Activated T-helper 2 cell treated with anti-CD3 and anti-CD28 coated beads, Interferon-gamma antibody, Interleukin-2, Interleukin-4, amounts not matched to agents 10 μg/mL and 5 μg/mL and 100 μg/mL, durations not matched to agents 14 hours and 24 hours and 36 hours (primary cell): ENCODE data around the gene S100A13. TPM values are rescaled to one million over a fixed set of nuclear protein-coding genes. Genes with fewer than 3 reads are reported as not detected.
"Not testable (repeated sequence)": the region's sequence is repeated elsewhere in the genome, so short reads cannot be mapped to it uniquely, and the experiment has no call there.

Experiments
- DNase-seq: peaks from one replicate; pipeline ENCODE4 v3.0.0; 2021; ENCODE audit warnings: low spot score
- H3K27ac Mint-ChIP-seq: one replicate; pipeline ENCODE4 v1.8.0; 2021; ENCODE audit warnings: mixed read lengths
- H3K27me3 Mint-ChIP-seq: one replicate; pipeline ENCODE4 v1.8.0; 2021; ENCODE audit warnings: low read depth, mixed read lengths
- H3K36me3 Mint-ChIP-seq: one replicate; pipeline ENCODE4 v1.8.0; 2021; ENCODE audit warnings: low read depth, mixed read lengths
- H3K4me1 Mint-ChIP-seq: one replicate; pipeline ENCODE4 v1.8.0; 2021; ENCODE audit warnings: low read depth, mixed read lengths
- H3K4me3 Mint-ChIP-seq: one replicate; pipeline ENCODE4 v1.8.0; 2021; ENCODE audit warnings: low read depth, mild to moderate bottlenecking, moderate library complexity, mixed read lengths
- H3K9me3 Mint-ChIP-seq: one replicate; pipeline ENCODE4 v1.8.0; 2021; ENCODE audit warnings: mixed read lengths
- intact Hi-C: fragments of 100-400 bp; cut with micrococcal nuclease; formaldehyde crosslinking; loops from one replicate; pipeline ENCODE4 v1.15.1; 2023
- total RNA-seq: library from RNA; stranded (reverse); gene quantifications from 2 replicates; pipeline ENCODE4 v1.2.3, GENCODE V29; 2022

The S100A13 gene
- total RNA-seq, 1 donor from 2014 or later: 3.9 TPM

- Mint-ChIP-seq H3K4me1 (peaks cover 18% of the 10 kb centered on the region), H3K27me3 (no peaks in the 10 kb centered on the region), H3K9me3 (no peaks in the 10 kb centered on the region), H3K27ac (peak overlapping the region; percentile 31), H3K36me3 (peaks cover 81% of the 10 kb centered on the region), H3K4me3 (no peak overlapping the region)
- no peak for DNase-seq
- intact Hi-C loops: no loop called here
Measured at GRCh38 chr1:153643100-153643499, 15.8 kb upstream of the S100A13 start.

- Mint-ChIP-seq H3K27me3 (no peaks in the 10 kb centered on the region), H3K9me3 (no peaks in the 10 kb centered on the region), H3K4me3 (no peak overlapping the region), H3K27ac (no peak overlapping the region), H3K36me3 (peaks cover 81% of the 10 kb centered on the region), H3K4me1 (peaks cover 20% of the 10 kb centered on the region)
- no peak for DNase-seq
- intact Hi-C loops: no loop called here
Measured at GRCh38 chr1:153642161-153642560, 14.9 kb upstream of the S100A13 start.

- intact Hi-C loops: no loop called here
- Mint-ChIP-seq H3K9me3 (no peaks in the 10 kb centered on the region), H3K27ac (no peak overlapping the region), H3K27me3 (no peaks in the 10 kb centered on the region), H3K4me3 (no peak overlapping the region), H3K4me1 (peaks cover 24% of the 10 kb centered on the region), H3K36me3 (peaks cover 83% of the 10 kb centered on the region)
- no peak for DNase-seq
Measured at GRCh38 chr1:153640861-153641260, 13.6 kb upstream of the S100A13 start.

- H3K27ac Mint-ChIP-seq, intact Hi-C loops, H3K9me3 Mint-ChIP-seq, DNase-seq, H3K4me3 Mint-ChIP-seq, H3K27me3 Mint-ChIP-seq: not testable (repeated sequence)
- H3K36me3 Mint-ChIP-seq: peaks cover 81% of the 10 kb centered on the region
- H3K4me1 Mint-ChIP-seq: peaks cover 21% of the 10 kb centered on the region
Measured at GRCh38 chr1:153640213-153640612, 12.9 kb upstream of the S100A13 start.

GRCh38 chr1:153639280-153639679 is 12.0 kb upstream of the S100A13 start:
- H3K27me3 Mint-ChIP-seq: no peaks in the 10 kb centered on the region
- no peak overlapping the region for H3K4me3 Mint-ChIP-seq
- DNase-seq: no peak
- H3K36me3 Mint-ChIP-seq: peaks cover 78% of the 10 kb centered on the region
- H3K4me1 Mint-ChIP-seq: peaks cover 21% of the 10 kb centered on the region
- intact Hi-C loops: no loop called here
- H3K9me3 Mint-ChIP-seq: no peaks in the 10 kb centered on the region
- no peak overlapping the region for H3K27ac Mint-ChIP-seq

DNA sequence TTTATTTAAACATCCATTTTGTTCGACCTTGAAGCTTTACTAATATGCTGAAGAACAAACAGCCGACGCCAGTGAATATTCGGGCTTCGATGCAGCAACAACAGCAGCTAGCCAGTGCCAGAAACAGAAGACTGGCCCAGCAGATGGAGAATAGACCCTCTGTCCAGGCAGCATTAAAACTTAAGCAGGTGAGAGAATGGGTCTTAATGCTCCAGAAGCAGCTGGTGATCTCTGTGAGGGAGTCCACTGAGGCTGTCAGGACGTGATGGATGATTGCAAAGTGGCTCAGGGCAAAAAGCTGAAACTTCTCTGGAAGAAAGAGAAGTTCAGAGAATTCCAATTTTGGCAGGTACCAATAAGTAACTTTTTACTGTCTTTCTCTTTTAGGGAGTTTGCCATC is 11.0 kb upstream of the S100A13 start:
- Mint-ChIP-seq H3K4me1 (peaks cover 21% of the 10 kb centered on the region), H3K9me3 (no peaks in the 10 kb centered on the region), H3K36me3 (peaks cover 73% of the 10 kb centered on the region), H3K27me3 (no peaks in the 10 kb centered on the region), H3K27ac (no peak overlapping the region), H3K4me3 (no peak overlapping the region)
- no peak for DNase-seq
- intact Hi-C loops: no loop called here

DNA sequence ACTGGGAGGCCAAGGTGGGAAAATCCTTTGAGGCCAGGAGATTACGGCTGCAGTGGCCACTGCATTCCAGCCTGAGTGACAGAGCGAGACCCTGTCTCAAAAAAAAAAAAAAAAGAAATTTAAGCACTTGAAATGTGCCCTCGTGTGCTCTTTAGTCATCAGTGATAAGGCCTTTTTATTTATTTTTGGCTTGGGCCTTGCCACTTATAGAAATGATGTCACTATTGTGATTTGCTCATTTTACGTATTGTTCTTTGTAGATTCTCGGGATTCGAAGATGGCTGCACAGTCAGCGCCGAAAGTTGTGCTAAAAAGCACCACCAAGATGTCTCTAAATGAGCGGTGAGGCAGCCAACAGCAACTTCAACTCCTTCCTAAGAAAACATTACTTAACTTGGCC is 9.0 kb upstream of the S100A13 start:
- H3K36me3 Mint-ChIP-seq: peaks cover 62% of the 10 kb centered on the region
- no peak for DNase-seq
- intact Hi-C loops: no loop called here
- no peaks in the 10 kb centered on the region for H3K27me3 Mint-ChIP-seq
- H3K4me3 Mint-ChIP-seq: peak overlapping the region; percentile 66
- no peaks in the 10 kb centered on the region for H3K9me3 Mint-ChIP-seq
- H3K4me1 Mint-ChIP-seq: peaks cover 26% of the 10 kb centered on the region
- H3K27ac Mint-ChIP-seq: no peak overlapping the region

DNA sequence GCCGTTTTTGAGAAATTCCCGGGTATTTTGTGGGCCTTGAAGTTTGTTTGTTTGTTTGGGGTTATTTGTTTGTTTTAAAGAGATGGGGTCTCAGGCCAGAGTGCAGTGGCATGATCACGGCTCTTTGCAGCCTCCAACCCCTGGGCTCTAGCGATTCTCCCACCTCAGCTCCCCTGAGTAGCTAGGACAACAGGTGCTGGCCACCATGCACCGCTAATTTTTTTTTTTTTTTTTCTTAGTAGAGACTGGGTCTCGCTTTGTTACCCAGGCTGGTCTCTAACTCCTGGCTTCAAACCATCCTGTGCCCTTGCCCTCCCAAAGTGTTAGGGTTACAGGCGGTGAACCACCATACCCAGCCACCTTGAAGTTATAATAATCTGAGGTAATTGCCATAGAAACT is 8.6 kb upstream of the S100A13 start:
- Mint-ChIP-seq H3K4me1 (peaks cover 25% of the 10 kb centered on the region), H3K27me3 (no peaks in the 10 kb centered on the region), H3K27ac (no peak overlapping the region), H3K4me3 (peak overlapping the region; percentile 66), H3K9me3 (no peaks in the 10 kb centered on the region), H3K36me3 (peaks cover 58% of the 10 kb centered on the region)
- no peak for DNase-seq
- intact Hi-C loops: loop anchor here (2.0 kb wide), 1 partner anchor 103 kb away; no protein-coding TSS in a partner anchor

GRCh38 chr1:153633754-153634665 is 6.7 kb upstream of the S100A13 start, which contains the start of gene CHTOP:
Gene CHTOP, plus strand, starts transcription at chr1:153634066. Its CDS starts 2,523 bp downstream, at chr1:153636589.
- peaks cover 28% of the 10 kb centered on the region for H3K4me1 Mint-ChIP-seq
- DNase-seq: peak; percentile 96
- H3K27me3 Mint-ChIP-seq: no peaks in the 10 kb centered on the region
- peaks cover 47% of the 10 kb centered on the region for H3K36me3 Mint-ChIP-seq
- H3K4me3 Mint-ChIP-seq: peak within 1 kb of the TSS; percentile 96
- peak within 1 kb of the TSS; percentile 100 for H3K27ac Mint-ChIP-seq
- intact Hi-C loops: loop anchor here (1.0 to 5.0 kb wide), 5 partner anchors 24 to 101 kb away; partner anchors contain the start of genes S100A4 and SNAPIN
- no peaks in the 10 kb centered on the region for H3K9me3 Mint-ChIP-seq

DNA sequence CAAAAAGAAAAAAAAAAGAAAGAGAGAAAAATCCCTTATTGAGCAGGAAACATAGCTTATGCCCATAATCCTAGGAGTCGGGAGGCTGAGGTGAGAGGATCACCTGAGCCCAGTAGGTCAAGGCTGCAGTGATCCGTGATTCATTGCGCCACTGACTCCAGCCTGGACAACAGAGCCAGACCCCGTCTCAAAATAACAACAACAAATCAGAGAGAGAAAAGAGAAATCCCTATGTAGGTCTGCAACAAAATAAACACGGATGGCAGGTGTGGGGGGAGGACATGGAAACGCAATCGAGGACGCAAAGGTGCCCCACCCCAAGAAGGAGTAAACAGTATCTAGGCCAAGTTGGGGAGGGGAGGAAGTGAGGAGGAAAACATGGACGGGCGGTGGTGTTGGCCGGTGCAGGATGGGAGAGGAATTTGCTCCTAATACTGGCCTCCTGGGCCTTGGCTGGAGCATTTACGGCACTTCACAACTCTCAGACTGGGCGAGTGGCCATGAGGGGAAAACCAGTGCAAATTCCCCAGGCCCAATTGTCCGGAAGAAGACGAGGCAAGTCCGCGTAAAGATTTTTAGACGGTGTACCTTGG is 6.0 kb upstream of the S100A13 start:
- Mint-ChIP-seq H3K36me3 (peaks cover 39% of the 10 kb centered on the region), H3K27me3 (no peaks in the 10 kb centered on the region), H3K4me1 (peaks cover 28% of the 10 kb centered on the region), H3K4me3 (peak overlapping the region; percentile 96), H3K27ac (peak overlapping the region; percentile 100), H3K9me3 (no peaks in the 10 kb centered on the region)
- DNase-seq: no peak
- intact Hi-C loops: loop anchor here (1.0 to 5.0 kb wide), 3 partner anchors 25 to 88 kb away; partner anchors contain the start of genes S100A4 and SNAPIN

DNA sequence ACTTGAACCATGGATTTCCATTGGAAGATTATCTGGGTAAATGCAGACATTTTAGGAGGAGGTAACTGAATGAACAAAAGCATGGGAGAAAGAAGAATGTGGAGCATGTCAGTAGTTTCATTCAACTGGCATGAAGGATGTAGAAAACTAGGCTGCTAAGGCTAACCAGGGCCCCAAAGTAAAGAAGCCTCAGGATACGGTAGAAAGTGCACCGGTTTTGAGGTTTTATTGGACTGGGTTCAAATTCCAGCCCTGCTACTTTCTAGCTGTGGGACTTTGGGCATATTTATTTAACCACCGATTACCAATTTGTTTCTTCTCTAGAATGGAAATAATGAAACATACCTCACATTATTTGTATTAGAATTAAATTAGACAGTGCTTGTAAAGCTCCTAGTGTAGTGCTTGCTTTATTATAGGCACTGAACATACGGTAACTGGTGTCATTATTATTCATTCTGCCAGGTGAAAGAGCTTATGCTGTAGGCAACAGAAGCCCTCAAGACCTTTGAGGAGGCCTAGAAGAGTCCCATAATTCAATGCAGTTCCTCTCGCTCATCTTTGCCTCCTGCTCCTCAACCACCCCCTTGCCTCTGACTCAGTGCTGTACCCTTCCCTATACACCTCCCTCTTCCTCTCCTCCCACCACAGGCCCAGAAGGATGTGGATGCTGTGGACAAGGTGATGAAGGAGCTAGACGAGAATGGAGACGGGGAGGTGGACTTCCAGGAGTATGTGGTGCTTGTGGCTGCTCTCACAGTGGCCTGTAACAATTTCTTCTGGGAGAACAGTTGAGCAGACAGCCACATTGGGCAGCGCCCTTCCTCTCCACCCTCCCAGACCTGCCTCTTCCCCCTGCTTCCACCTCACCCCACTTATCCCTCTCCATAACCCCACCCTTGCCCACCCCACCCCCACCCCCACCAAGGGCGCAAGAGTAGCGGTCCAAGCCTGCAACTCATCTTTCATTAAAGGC is 4.0 kb upstream of the S100A13 start:
- DNase-seq: no peak
- Mint-ChIP-seq H3K4me1 (peaks cover 21% of the 10 kb centered on the region), H3K9me3 (no peaks in the 10 kb centered on the region), H3K36me3 (peaks cover 23% of the 10 kb centered on the region), H3K4me3 (no peak overlapping the region), H3K27ac (peak overlapping the region; percentile 43), H3K27me3 (no peaks in the 10 kb centered on the region)
- intact Hi-C loops: loop anchor here (2.0 to 5.0 kb wide), 2 partner anchors 59 to 87 kb away; partner anchors contain the start of gene S100A4

- Mint-ChIP-seq H3K9me3 (no peaks in the 10 kb centered on the region), H3K4me3 (no peak overlapping the region), H3K4me1 (peaks cover 19% of the 10 kb centered on the region), H3K27ac (no peak overlapping the region), H3K36me3 (peaks cover 15% of the 10 kb centered on the region), H3K27me3 (no peaks in the 10 kb centered on the region)
- intact Hi-C loops: loop anchor here (5.0 kb wide), 1 partner anchor 58 kb away; no protein-coding TSS in a partner anchor
- no peak for DNase-seq
Measured at GRCh38 chr1:153630384-153630783, 3.1 kb upstream of the S100A13 start.
